Endodermal cell (in vitro differentiated cells): ENCODE measurements around the gene DGKD. TPM values are rescaled to one million over a fixed set of nuclear protein-coding genes. Genes with fewer than 3 reads are reported as not detected.

Experiments
- DNase-seq: peaks from one replicate; pipeline ENCODE4 v3.0.0-alpha.2; 2017
- H3K27ac ChIP-seq: 2 replicates; pipeline ENCODE4 v1.5.1; 2013; ENCODE audit warnings: mild to moderate bottlenecking, low read depth, low read length, moderate library complexity
- H3K27me3 ChIP-seq: 2 replicates; pipeline ENCODE4 v1.6.1; 2013; ENCODE audit warnings: mild to moderate bottlenecking, low read length, moderate library complexity; ENCODE audit not compliant: insufficient read depth, control insufficient read depth, poor library complexity, severe bottlenecking
- H3K36me3 ChIP-seq: 2 replicates; pipeline ENCODE4 v1.7.0; 2013; ENCODE audit warnings: mild to moderate bottlenecking, low read length, moderate library complexity; ENCODE audit not compliant: control insufficient read depth, insufficient read depth
- H3K4me1 ChIP-seq: one replicate; pipeline ENCODE4 v1.7.0; 2013; ENCODE audit warnings: low read length; ENCODE audit not compliant: control insufficient read depth, insufficient read depth
- H3K4me3 ChIP-seq: 2 replicates; pipeline ENCODE4 v1.5.1; 2013; ENCODE audit warnings: mild to moderate bottlenecking, low read length, moderate library complexity
- H3K9ac ChIP-seq: 2 replicates; pipeline ENCODE4 v1.6.1; 2013; ENCODE audit warnings: mild to moderate bottlenecking, low read length, moderate library complexity; ENCODE audit not compliant: poor library complexity, severe bottlenecking; ENCODE audit errors: extremely low read depth
- H3K9me3 ChIP-seq: 2 replicates; pipeline ENCODE4 v1.6.1; 2013; ENCODE audit warnings: mild to moderate bottlenecking, low read length, moderate library complexity; ENCODE audit not compliant: control insufficient read depth
- H3K27ac Mint-ChIP-seq: 2 replicates; pipeline ENCODE4 v1.8.0; 2020; ENCODE audit warnings: mixed read lengths
- H3K27me3 Mint-ChIP-seq: 2 replicates; pipeline ENCODE4 v1.8.0; 2021; ENCODE audit warnings: mild to moderate bottlenecking, mixed read lengths; ENCODE audit not compliant: insufficient read depth
- H3K36me3 Mint-ChIP-seq: 2 replicates; pipeline ENCODE4 v1.8.0; 2020; ENCODE audit warnings: low read depth, mixed read lengths
- H3K4me1 Mint-ChIP-seq: 2 replicates; pipeline ENCODE4 v1.8.0; 2020; ENCODE audit warnings: mixed read lengths
- H3K4me3 Mint-ChIP-seq: 2 replicates; pipeline ENCODE4 v1.8.0; 2020; ENCODE audit warnings: mild to moderate bottlenecking, moderate library complexity, mixed read lengths
- H3K9me3 Mint-ChIP-seq: 2 replicates; pipeline ENCODE4 v1.8.0; 2020; ENCODE audit warnings: mild to moderate bottlenecking, mixed read lengths
- CTCF ChIP-seq: fragments of 200-600 bp; sonication (generic); conservative IDR thresholded peaks from 2 replicates; pipeline ENCODE4 v1.5.0; 2021; ENCODE audit warnings: antibody characterized with exemption, mild to moderate bottlenecking
- WGBS, 2 experiments: methylation state at CpG; one replicate each; pipeline versions ENCODE4 v1.1.5 to v1.1.7; 2013; ENCODE audit warnings: missing lambda C conversion rate in 2 of 2, mixed read lengths in 1 of 2; ENCODE audit not compliant: insufficient coverage in 1 of 2, insufficient read length in 1 of 2; 5-methylcytosine and 5-hydroxymethylcytosine counted together
- total RNA-seq, 2 donors: library from RNA; stranded (reverse); fragmentation: NEBNext Ultra II Directional in 1 of 2; extraction: Animal tissue kit (Norgen Biotek cat#: 25700) in 1 of 2; gene quantifications; 2 replicates in 1 of 2; 3 replicates in 1 of 2; pipeline ENCODE4 v1.2.1, GENCODE V29; 2021

DGKD gene
- total RNA-seq, 2 donors from 2014 or later, result 39.2 to 46.9 TPM

- WGBS, 2 experiments, result 91 to 94% methylated on average over 7 to 9 of the region's 9 CpGs
- Mint-ChIP-seq H3K27ac (no peak overlapping the region), H3K27me3 (peaks cover 42% of the 10 kb centered on the region), H3K4me1 (peaks cover 17% of the 10 kb centered on the region), H3K9me3 (peaks cover under 1% of the 10 kb centered on the region), H3K4me3 (no peak overlapping the region), H3K36me3 (no peaks in the 10 kb centered on the region)
- H3K36me3 ChIP-seq, result no peaks in the 10 kb centered on the region
- no peak for DNase-seq
- no peak overlapping the region for H3K4me3 ChIP-seq
- no peak for TF ChIP-seq CTCF
- no peaks in the 10 kb centered on the region for H3K9me3 ChIP-seq
- H3K27me3 ChIP-seq, result peaks cover 40% of the 10 kb centered on the region
- no peak overlapping the region for H3K9ac ChIP-seq
- no peaks in the 10 kb centered on the region for H3K4me1 ChIP-seq
- H3K27ac ChIP-seq, result no peak overlapping the region
Measured at GRCh38 chr2:233346930-233347329, 7.4 kb upstream of the DGKD start.

GRCh38 chr2:233349005-233349998 lies 5.0 kb upstream of the DGKD start:
- Mint-ChIP-seq H3K27me3 (peaks cover 62% of the 10 kb centered on the region), H3K27ac (no peak overlapping the region), H3K4me3 (no peak overlapping the region), H3K4me1 (peaks cover 24% of the 10 kb centered on the region), H3K36me3 (no peaks in the 10 kb centered on the region), H3K9me3 (peaks cover 8% of the 10 kb centered on the region)
- H3K27me3 ChIP-seq, result peaks cover 52% of the 10 kb centered on the region
- WGBS, 2 experiments, result 77 to 85% methylated on average over 5 to 15 of the region's 15 CpGs
- H3K36me3 ChIP-seq, result no peaks in the 10 kb centered on the region
- peaks cover 6% of the 10 kb centered on the region for H3K9me3 ChIP-seq
- no peak for DNase-seq
- no peak for TF ChIP-seq CTCF
- no peak overlapping the region for H3K9ac ChIP-seq
- H3K4me3 ChIP-seq, result no peak overlapping the region
- no peaks in the 10 kb centered on the region for H3K4me1 ChIP-seq
- H3K27ac ChIP-seq, result no peak overlapping the region

- Mint-ChIP-seq H3K9me3 (peaks cover 8% of the 10 kb centered on the region), H3K27ac (no peak overlapping the region), H3K4me3 (no peak overlapping the region), H3K4me1 (peaks cover 31% of the 10 kb centered on the region), H3K27me3 (peaks cover 70% of the 10 kb centered on the region), H3K36me3 (no peaks in the 10 kb centered on the region)
- Histone ChIP-seq H3K27me3 (peaks cover 60% of the 10 kb centered on the region), H3K4me3 (no peak overlapping the region), H3K9ac (no peak overlapping the region), H3K4me1 (no peaks in the 10 kb centered on the region), H3K27ac (no peak overlapping the region), H3K9me3 (peaks cover 6% of the 10 kb centered on the region), H3K36me3 (no peaks in the 10 kb centered on the region)
- no peak for TF ChIP-seq CTCF
- DNase-seq, result no peak
- WGBS, 2 experiments, result 64 to 73% methylated on average over 7 to 8 of the region's 8 CpGs
Measured at GRCh38 chr2:233350708-233351107, 3.6 kb upstream of the DGKD start.
